SHP77 treated with DMSO at 0.1 percent for 48 hours (cell line): ENCODE data around the gene TGFBR1.
"Not testable (repeated sequence)": the region's sequence is repeated elsewhere in the genome, so short reads cannot be mapped to it uniquely, and the experiment has no call there.

Source experiments
- DNase-seq: peaks from one replicate; lab custom pipeline; 2025; lab: John Stamatoyannopoulos, UW

Gene TGFBR1

DNA sequence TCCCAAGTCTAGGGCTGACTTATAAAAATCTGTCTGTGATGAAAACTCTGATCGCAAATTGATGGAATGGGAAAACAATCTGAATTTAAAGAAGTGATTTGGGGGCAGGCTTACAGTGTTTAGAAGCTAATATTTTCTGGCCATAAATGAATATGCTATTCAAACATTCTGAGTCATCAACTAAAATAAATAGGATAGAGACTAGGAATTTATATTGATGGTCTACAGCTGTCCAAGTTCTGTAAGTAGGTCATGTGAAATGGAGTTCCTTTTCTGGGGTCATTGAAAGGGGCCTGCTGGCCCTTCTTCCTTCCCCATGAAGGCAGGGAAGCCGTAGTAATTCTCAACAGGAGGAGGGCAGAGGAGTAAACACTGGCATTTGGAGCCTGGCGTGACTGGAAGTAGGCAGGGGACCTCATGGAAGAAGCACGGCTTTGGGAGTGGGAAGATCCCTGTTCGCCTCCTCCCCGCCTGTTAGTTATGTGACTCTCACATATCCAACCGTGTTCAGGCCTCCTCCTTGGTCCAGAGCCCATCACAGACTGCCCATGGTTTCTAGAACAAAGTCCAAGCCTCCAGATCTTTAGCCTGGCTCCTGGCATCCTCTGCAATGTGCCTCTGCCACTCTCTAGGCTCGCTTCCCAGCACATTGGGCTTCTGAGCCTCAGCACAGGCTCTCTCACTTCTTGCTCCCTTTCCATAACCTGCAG is 85.1 kb downstream of the TGFBR1 start:
- no peak for DNase-seq

GRCh38 chr9:99190597-99191283 is 85.8 kb downstream of the TGFBR1 start:
- DNase-seq = no peak

DNA sequence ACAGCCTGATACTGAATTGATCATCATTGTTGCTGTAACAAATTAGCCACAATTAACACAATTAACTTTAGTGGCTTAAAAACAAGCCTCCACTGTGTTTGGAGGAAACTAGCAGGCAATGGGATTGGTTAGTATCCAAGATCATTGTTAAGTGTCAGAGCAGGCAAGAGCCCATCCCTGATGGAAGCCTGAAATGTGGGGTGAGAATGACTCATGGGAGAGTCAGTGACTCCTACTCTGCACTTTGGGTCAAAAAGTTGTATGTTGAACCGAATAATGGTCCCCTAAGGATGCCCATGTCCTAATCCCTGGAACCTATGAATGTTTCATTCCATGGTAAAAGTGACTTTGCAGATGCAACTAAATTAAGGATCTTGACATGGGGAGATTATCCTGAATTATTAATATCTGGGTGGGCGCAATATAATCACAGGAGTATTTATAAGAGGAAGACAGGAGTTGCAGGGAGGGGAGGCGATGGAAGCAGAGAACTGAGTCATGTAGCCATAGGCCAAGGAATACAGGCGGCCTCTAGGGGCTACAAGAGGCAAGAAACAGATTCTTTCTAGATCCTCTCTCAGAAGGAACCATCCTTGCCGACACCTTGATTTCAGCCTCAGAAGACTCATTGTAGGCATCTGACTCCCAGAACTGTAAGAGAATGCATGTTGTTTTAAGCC is 88.0 kb downstream of the TGFBR1 start:
- no peak for DNase-seq

DNA sequence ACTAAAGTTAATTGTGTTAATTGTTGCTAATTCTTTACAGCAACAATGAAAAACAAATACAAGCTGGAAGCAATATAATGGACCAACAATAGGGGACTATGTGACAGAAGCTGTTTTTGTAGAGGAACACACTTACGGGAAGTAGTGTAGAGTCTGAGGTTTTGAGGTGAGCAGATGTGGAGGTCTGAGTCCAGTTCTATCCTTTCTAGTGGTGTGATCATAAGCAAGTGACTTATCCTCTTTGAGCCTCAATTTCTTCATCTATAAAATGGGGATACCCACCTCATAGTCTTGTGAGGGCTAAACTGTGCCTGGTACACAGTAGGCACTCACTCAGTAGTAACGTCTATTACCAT is 88.5 kb downstream of the TGFBR1 start:
- no peak for DNase-seq

- not testable (repeated sequence) for DNase-seq
Observed at GRCh38 chr9:99196484-99196883, 91.6 kb downstream of the TGFBR1 start.

GRCh38 chr9:99197124-99197630 is 92.3 kb downstream of the TGFBR1 start:
- no peak for DNase-seq

DNA sequence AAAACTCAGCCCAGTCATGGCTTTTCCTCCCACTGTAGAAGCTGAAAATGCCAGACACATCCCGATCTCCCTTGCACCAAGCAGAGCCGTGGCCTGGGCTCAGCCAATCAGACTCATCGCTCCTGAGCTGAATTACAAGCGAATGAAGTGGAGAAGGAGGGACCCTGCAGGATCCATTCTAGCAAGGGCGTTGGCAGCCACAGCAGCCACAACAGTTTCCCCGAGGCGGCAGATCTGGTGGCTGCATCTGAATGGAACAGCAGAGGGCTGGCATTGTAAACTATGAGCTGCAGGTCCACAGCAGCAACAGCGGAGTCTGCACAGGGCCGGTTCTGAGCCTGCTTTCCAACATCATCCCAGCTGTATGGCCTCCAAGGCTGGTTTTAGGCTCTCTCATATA is 93.1 kb downstream of the TGFBR1 start:
- no peak for DNase-seq

- DNase-seq = no peak
Observed at GRCh38 chr9:99199938-99200539, 95.1 kb downstream of the TGFBR1 start.

GRCh38 chr9:99201603-99202002 is 96.7 kb downstream of the TGFBR1 start:
- DNase-seq = no peak
